Panc1 (cell line): ENCODE data around the gene TSKU. TPM values are rescaled to one million over a fixed set of nuclear protein-coding genes. Genes with fewer than 3 reads are reported as not detected.
"Not testable (repeated sequence)": the region's sequence is repeated elsewhere in the genome, so short reads cannot be mapped to it uniquely, and the experiment has no call there.

Source experiments
- ATAC-seq: fragments of 200-7000 bp; cut with Tn5 transposase; 2 replicates; pipeline ENCODE4 v1.9.1; 2020; ENCODE audit warnings: mild to moderate bottlenecking, moderate library complexity
- BruUV-seq: library from RNA; stranded (reverse); fragments of 400-500 nt; replicated peaks from 2 replicates; lab custom pipeline; 2021; lab: Mats Ljungman, UMichigan
- CTCF ChIA-PET: fragments of 300-600 bp; sonication (Branson Sonifier 250); formaldehyde crosslinking; loops from one replicate; lab custom pipeline; 2022; ENCODE audit warnings: antibody characterized with exemption; lab: Charles Lee
- POLR2A ChIA-PET: fragments of 300-600 bp; sonication (Branson Sonifier 250); formaldehyde crosslinking; loops from one replicate; lab custom pipeline; 2022; ENCODE audit warnings: antibody characterized with exemption; lab: Charles Lee
- DNase-seq: peaks from one replicate; pipeline ENCODE4 v3.0.0-alpha.2; 2010; ENCODE audit warnings: low read depth, low spot score
- H3K27ac ChIP-seq: 2 replicates; pipeline ENCODE4 v1.5.1; 2011; ENCODE audit warnings: mild to moderate bottlenecking, low read length, inconsistent platforms
- H3K27me3 ChIP-seq: fragments of 200-500 bp; sonication (Bioruptor generic); 2 replicates; pipeline ENCODE4 v1.6.0; 2014; ENCODE audit warnings: low read length, inconsistent platforms; ENCODE audit not compliant: control insufficient read depth, insufficient read depth
- H3K36me3 ChIP-seq: fragments of 200-500 bp; sonication (Bioruptor generic); 2 replicates; pipeline ENCODE4 v1.5.1; 2014; ENCODE audit warnings: inconsistent platforms, mild to moderate bottlenecking, low read length, moderate library complexity; ENCODE audit not compliant: control insufficient read depth, insufficient read depth
- H3K4me1 ChIP-seq: 2 replicates; pipeline ENCODE4 v1.5.1; 2011; ENCODE audit warnings: inconsistent platforms, mild to moderate bottlenecking, low read length, moderate library complexity; ENCODE audit not compliant: control insufficient read depth, insufficient read depth
- H3K4me3 ChIP-seq, 2 experiments: 2 replicates each; pipeline ENCODE4 v1.5.1; 2011 to 2012; ENCODE audit warnings: low read depth in 2 of 2, low read length in 2 of 2, mild to moderate bottlenecking in 2 of 2, inconsistent platforms in 1 of 2, moderate library complexity in 1 of 2
- H3K9me3 ChIP-seq: fragments of 200-500 bp; sonication (Bioruptor generic); 2 replicates; pipeline ENCODE4 v1.5.1; 2014; ENCODE audit warnings: low read depth, mild to moderate bottlenecking, inconsistent platforms, low read length, moderate library complexity; ENCODE audit not compliant: control insufficient read depth, insufficient read depth
- CTCF ChIP-seq: fragments of 450-650 bp; IDR thresholded peaks from 2 replicates; pipeline ENCODE4 v1.5.1; 2017; ENCODE audit warnings: mild to moderate bottlenecking
- POLR2AphosphoS5 ChIP-seq: IDR thresholded peaks from 2 replicates; pipeline ENCODE4 v1.6.1; 2012; ENCODE audit warnings: mild to moderate bottlenecking, low read depth, low read length, moderate library complexity
- REST ChIP-seq, 2 experiments: IDR thresholded peaks; 2 replicates each; pipeline ENCODE4 v1.6.1; 2011 to 2012; ENCODE audit warnings: low read depth in 2 of 2, control low read depth in 1 of 2, low read length in 1 of 2, mild to moderate bottlenecking in 1 of 2, moderate library complexity in 1 of 2; ENCODE audit not compliant: insufficient read depth in 1 of 2
- SIN3A ChIP-seq: IDR thresholded peaks from 2 replicates; pipeline ENCODE4 v1.6.1; 2012; ENCODE audit warnings: low read depth, mild to moderate bottlenecking, low read length, moderate library complexity, borderline replicate concordance; ENCODE audit not compliant: insufficient read depth
- TCF7L2 ChIP-seq: IDR thresholded peaks from 2 replicates; pipeline ENCODE4 v1.6.1; 2011; ENCODE audit warnings: mild to moderate bottlenecking, low read depth, low read length, inconsistent platforms
- in situ Hi-C: cut with HindIII; loops from 2 replicates; pipeline ENCODE4 v1.10.0; 2016; ENCODE audit warnings: low sequenced_read_pairs, low pct_unique_long_range_greater_than_20kb
- intact Hi-C: fragments of 100-400 bp; cut with micrococcal nuclease; formaldehyde crosslinking; loops from one replicate; pipeline ENCODE4 v1.10.0; 2022; ENCODE audit not compliant: unreplicated experiment
- total RNA-seq: library from RNA; stranded (reverse); gene quantifications from one replicate; pipeline ENCODE4 v1.2.1, GENCODE V29; 2021; ENCODE audit not compliant: unreplicated experiment

The TSKU gene
- total RNA-seq, 1 experiment from 2014 or later, result 31.4 TPM

- BruUV-seq, result no TSS peak
- TF ChIP-seq REST (IDR thresholded peaks at IDR 0.05; ENCODE audit: insufficient read depth in 1 of 2, low read depth in 2 of 2, low read length in 1 of 2) (no peak), TCF7L2 (no peak), SIN3A (no peak), POLR2AphosphoS5 (no peak), CTCF (no peak)
- no peak for ATAC-seq
- in situ Hi-C loops, result no loop called here
- Histone ChIP-seq H3K4me3 (no peak overlapping the region), H3K4me1 (peaks cover 18% of the 10 kb centered on the region), H3K36me3 (no peaks in the 10 kb centered on the region), H3K27me3 (no peaks in the 10 kb centered on the region), H3K9me3 (peaks cover 7% of the 10 kb centered on the region; the same call in 1 of the 2 replicates), H3K27ac (no peak overlapping the region)
- CTCF ChIA-PET, result interaction anchor here (0.5 kb wide), 1 partner anchor 12 kb away, joined by 3 read pairs; no protein-coding TSS in a partner anchor
- POLR2A ChIA-PET, result no interaction called here
- no peak for DNase-seq
- intact Hi-C loops, result no loop called here
These were observed 37.0 kb downstream of the TSKU start for GRCh38 chr11:76820184-76820566.

- H3K4me3 ChIP-seq, ATAC-seq, DNase-seq, BruUV-seq, H3K27ac ChIP-seq, H3K27me3 ChIP-seq, POLR2A ChIA-PET, in situ Hi-C loops, H3K9me3 ChIP-seq, CTCF ChIA-PET, intact Hi-C loops, H3K36me3 ChIP-seq: not testable (repeated sequence)
- peaks cover 18% of the 10 kb centered on the region for H3K4me1 ChIP-seq
These were observed 38.2 kb downstream of the TSKU start for GRCh38 chr11:76821396-76821795.

GRCh38 chr11:76822406-76822805 is 39.2 kb downstream of the TSKU start:
- H3K27me3 ChIP-seq, result no peaks in the 10 kb centered on the region
- CTCF ChIA-PET, result interaction anchor here (0.6 kb wide), 1 partner anchor 127 kb away, joined by 6 read pairs; no protein-coding TSS in a partner anchor
- H3K4me1 ChIP-seq, result peaks cover 18% of the 10 kb centered on the region
- DNase-seq (no peak), ATAC-seq (no peak)
- POLR2A ChIA-PET, result interaction anchor here (0.6 kb wide), 2 partner anchors 9 to 16 kb away, joined by 3 read pairs; no protein-coding TSS in a partner anchor
- intact Hi-C loops (no loop called here), in situ Hi-C loops (no loop called here)
- no peak for TF ChIP-seq POLR2AphosphoS5
- no peak for TF ChIP-seq TCF7L2
- no peak for TF ChIP-seq REST (IDR thresholded peaks at IDR 0.05; ENCODE audit: insufficient read depth in 1 of 2, low read depth in 2 of 2, low read length in 1 of 2)
- no peak for TF ChIP-seq SIN3A
- no peak for TF ChIP-seq CTCF
- no TSS peak for BruUV-seq
- no peak overlapping the region for H3K4me3 ChIP-seq
- peak overlapping the region; percentile 26; the same call in 1 of the 2 replicates for H3K27ac ChIP-seq
- H3K36me3 ChIP-seq, result no peaks in the 10 kb centered on the region
- peaks cover under 1% of the 10 kb centered on the region; the same call in 1 of the 2 replicates for H3K9me3 ChIP-seq
